Liver (tissue), 9 donors: ENCODE data around the gene IRAK1. TPM values are rescaled to one million over a fixed set of nuclear protein-coding genes. Genes with fewer than 3 reads are reported as not detected.

Experiments used
- DNase-seq: peaks from one replicate; pipeline ENCODE4 v3.0.0-alpha.2; 2017; ENCODE audit warnings: low spot score
- H3K27ac ChIP-seq, 2 donors: one replicate each; pipeline ENCODE4 v1.7.0; 2013; ENCODE audit warnings: inconsistent platforms in 2 of 2, low read length in 2 of 2, control low read depth in 1 of 2, low read depth in 1 of 2, mild to moderate bottlenecking in 1 of 2
- H3K27me3 ChIP-seq, 4 donors: one replicate each; pipeline versions ENCODE4 v1.6.1 to v1.7.0; 2013; ENCODE audit warnings: low read length in 3 of 4, inconsistent platforms in 1 of 4, mild to moderate bottlenecking in 1 of 4, moderate library complexity in 1 of 4; ENCODE audit not compliant: control insufficient read depth in 4 of 4, insufficient read depth in 4 of 4
- H3K36me3 ChIP-seq, 4 donors: one replicate each; pipeline versions ENCODE4 v1.6.1 to v1.7.0; 2013; ENCODE audit warnings: low read length in 3 of 4, mild to moderate bottlenecking in 3 of 4, low read depth in 1 of 4, moderate library complexity in 1 of 4; ENCODE audit not compliant: control insufficient read depth in 4 of 4, insufficient read depth in 3 of 4
- H3K4me1 ChIP-seq, 4 donors: one replicate each; pipeline versions ENCODE4 v1.6.1 to v1.7.0; 2013; ENCODE audit warnings: low read length in 3 of 4, mild to moderate bottlenecking in 3 of 4, moderate library complexity in 1 of 4; ENCODE audit not compliant: control insufficient read depth in 4 of 4, insufficient read depth in 4 of 4
- H3K4me3 ChIP-seq, 3 donors: one replicate each; pipeline versions ENCODE4 v1.6.1 to v1.7.0; 2013; ENCODE audit warnings: low read length in 3 of 3, control low read depth in 1 of 3, low read depth in 1 of 3, mild to moderate bottlenecking in 1 of 3
- H3K9ac ChIP-seq, 2 donors: one replicate each; pipeline ENCODE4 v1.7.0; 2013; ENCODE audit warnings: low read length in 2 of 2, mild to moderate bottlenecking in 2 of 2, moderate library complexity in 2 of 2, control low read depth in 1 of 2, low read depth in 1 of 2
- H3K9me3 ChIP-seq, 4 donors: one replicate each; pipeline versions ENCODE4 v1.6.1 to v1.7.0; 2013; ENCODE audit warnings: low read length in 3 of 4; ENCODE audit not compliant: control insufficient read depth in 4 of 4
- ATF3 ChIP-seq: IDR thresholded peaks from 2 replicates; pipeline ENCODE4 v1.6.1; 2016; ENCODE audit warnings: antibody characterized with exemption
- CTCF ChIP-seq: fragments of 150-350 bp; IDR thresholded peaks from 2 replicates; pipeline ENCODE4 v1.5.1; 2017; ENCODE audit warnings: improper control_type of control experiment, low read depth, low read length; ENCODE audit not compliant: missing input control
- EGR1 ChIP-seq, 2 donors: IDR thresholded peaks; 2 replicates each; pipeline ENCODE4 v1.6.1; 2016 to 2018; ENCODE audit warnings: antibody characterized with exemption in 2 of 2, low read depth in 2 of 2
- FOXA1 ChIP-seq: IDR thresholded peaks from 2 replicates; pipeline ENCODE4 v1.6.1; 2016; ENCODE audit warnings: antibody characterized with exemption
- FOXA2 ChIP-seq: IDR thresholded peaks from 2 replicates; pipeline ENCODE4 v1.6.1; 2016; ENCODE audit warnings: antibody characterized with exemption
- GABPA ChIP-seq, 2 donors: IDR thresholded peaks in 1 of 2; conservative IDR thresholded peaks in 1 of 2; 2 replicates each; pipeline ENCODE4 v1.6.1; 2016; ENCODE audit warnings: antibody characterized with exemption in 2 of 2, mild to moderate bottlenecking in 1 of 2, moderate library complexity in 1 of 2
- HNF4A ChIP-seq, 2 donors: conservative IDR thresholded peaks; 2 replicates each; pipeline ENCODE4 v1.6.1; 2016; ENCODE audit warnings: antibody characterized with exemption in 2 of 2, mild to moderate bottlenecking in 2 of 2
- HNF4G ChIP-seq: IDR thresholded peaks from 2 replicates; pipeline ENCODE4 v1.6.1; 2016; ENCODE audit warnings: antibody characterized with exemption
- JUND ChIP-seq, 2 donors: IDR thresholded peaks; 2 replicates each; pipeline ENCODE4 v1.6.1; 2016; ENCODE audit warnings: antibody characterized with exemption in 2 of 2
- NR2F2 ChIP-seq: IDR thresholded peaks from 2 replicates; pipeline ENCODE4 v1.6.1; 2016; ENCODE audit warnings: antibody characterized with exemption
- RAD21 ChIP-seq, 2 donors: IDR thresholded peaks; 2 replicates each; pipeline ENCODE4 v1.6.1; 2016; ENCODE audit warnings: antibody characterized with exemption in 2 of 2, mild to moderate bottlenecking in 2 of 2
- REST ChIP-seq: IDR thresholded peaks from 2 replicates; pipeline ENCODE4 v1.6.1; 2016; ENCODE audit warnings: antibody characterized with exemption, mild to moderate bottlenecking
- RXRA ChIP-seq, 2 donors: IDR thresholded peaks; 2 replicates each; pipeline ENCODE4 v1.6.1; 2017 to 2018; ENCODE audit warnings: antibody characterized with exemption in 2 of 2, mild to moderate bottlenecking in 1 of 2
- SP1 ChIP-seq: IDR thresholded peaks from 2 replicates; pipeline ENCODE4 v1.6.1; 2018; ENCODE audit warnings: antibody characterized with exemption, mild to moderate bottlenecking
- TAF1 ChIP-seq: conservative IDR thresholded peaks from 2 replicates; pipeline ENCODE4 v1.6.1; 2016; ENCODE audit warnings: antibody characterized with exemption, mild to moderate bottlenecking
- YY1 ChIP-seq: IDR thresholded peaks from 2 replicates; pipeline ENCODE4 v1.6.1; 2016; ENCODE audit warnings: antibody characterized with exemption, mild to moderate bottlenecking
- ZBTB33 ChIP-seq: IDR thresholded peaks from 2 replicates; pipeline ENCODE4 v1.6.1; 2016; ENCODE audit warnings: antibody characterized with exemption
- WGBS: extraction: QIAGEN DNeasy Blood & Tissue Kit; methylation state at CpG from one replicate; pipeline ENCODE4 v1.1.7; 2013; 5-methylcytosine and 5-hydroxymethylcytosine counted together
- polyA plus RNA-seq, 2 donors: library from polyadenylated mRNA; stranded (reverse) in 1 of 2; unstranded in 1 of 2; fragments of 200-250 nt in 1 of 2; fragments of >200 nt in 1 of 2; fragmentation: Nextera tagmentation in 1 of 2; extraction: Ambion mirVana in 1 of 2; gene quantifications; one replicate each; pipeline versions ENCODE4 v1.2.1 to v1.2.3, GENCODE V29; 2013 to 2015
- total RNA-seq, 2 donors: library from RNA; depleted of rRNA; stranded (reverse); fragments of >200 nt; gene quantifications; one replicate each; pipeline ENCODE4 v1.2.3, GENCODE V29; 2014
- TF ChIP-seq, protein P1 (sequence below): IDR thresholded peaks from 2 replicates; pipeline ENCODE4 v1.6.1; 2016; ENCODE audit warnings: antibody characterized with exemption
- donor health status: healthy.
- donor health status: healthy.
- donor health status: healthy.
- donor health status: healthy.
- donor health status: healthy.

IRAK1 gene
- total and polyA plus RNA-seq, 4 donors, result 17.6 to 55.8 (median 27.4) TPM

GRCh38 chrX:153964105-153964504 lies 55.6 kb downstream of the IRAK1 start (continued):
- TF ChIP-seq ZBTB33 (no peak), HNF4A (conservative IDR thresholded peaks at IDR 0.05) (no peak), FOXA2 (no peak)

GRCh38 chrX:153963546-153963945 lies 56.2 kb downstream of the IRAK1 start:
- H3K27me3 ChIP-seq, result no peaks in the 10 kb centered on the region
- no peak overlapping the region for H3K27ac ChIP-seq
- peaks cover 12 to 58% (median 27%) of the 10 kb centered on the region in 4 donors for H3K36me3 ChIP-seq
- DNase-seq, result no peak
- WGBS, result 94% methylated on average over 12 of the region's 12 CpGs
- H3K9ac ChIP-seq, result no peak overlapping the region
- peaks cover under 1 to 35% (median 28%) of the 10 kb centered on the region in 4 donors for H3K4me1 ChIP-seq
- TF ChIP-seq JUND (IDR thresholded peaks at IDR 0.05), result no peak
- TF ChIP-seq GABPA (IDR thresholded peaks at IDR 0.05 in 1 of 2, conservative IDR thresholded peaks at IDR 0.05 in 1 of 2), result no peak
- no peak for TF ChIP-seq HNF4A (conservative IDR thresholded peaks at IDR 0.05)
- no peak for TF ChIP-seq RXRA (IDR thresholded peaks at IDR 0.05)
- TF ChIP-seq, protein P1, sequence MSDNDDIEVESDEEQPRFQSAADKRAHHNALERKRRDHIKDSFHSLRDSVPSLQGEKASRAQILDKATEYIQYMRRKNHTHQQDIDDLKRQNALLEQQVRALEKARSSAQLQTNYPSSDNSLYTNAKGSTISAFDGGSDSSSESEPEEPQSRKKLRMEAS, result no peak
- H3K9me3 ChIP-seq, result no peaks in the 10 kb centered on the region
- no peak overlapping the region for H3K4me3 ChIP-seq

- no peak overlapping the region for H3K27ac ChIP-seq
Measured at GRCh38 chrX:153961292-153961691, 58.4 kb downstream of the IRAK1 start.

More at GRCh38 chrX:153961292-153961691, 58.4 kb downstream of the IRAK1 start:
- DNase-seq, result no peak
- Histone ChIP-seq H3K36me3 (peaks cover 21 to 80% (median 40%) of the 10 kb centered on the region in 4 donors), H3K4me1 (peaks cover 0 to 13% (median 6%) of the 10 kb centered on the region in 4 donors), H3K27me3 (no peaks in the 10 kb centered on the region), H3K9ac (no peak overlapping the region), H3K9me3 (no peaks in the 10 kb centered on the region), H3K4me3 (no peak overlapping the region)
- TF ChIP-seq ZBTB33, result no peak
- no peak for TF ChIP-seq RAD21 (IDR thresholded peaks at IDR 0.05)
- TF ChIP-seq TAF1, result no peak
- TF ChIP-seq FOXA1, result no peak
- TF ChIP-seq JUND (IDR thresholded peaks at IDR 0.05), result no peak
- no peak for TF ChIP-seq CTCF
- no peak for TF ChIP-seq HNF4G
- no peak for TF ChIP-seq SP1
- TF ChIP-seq EGR1 (IDR thresholded peaks at IDR 0.05; ENCODE audit: low read depth in 2 of 2), result no peak
- no peak for TF ChIP-seq NR2F2
- TF ChIP-seq GABPA (IDR thresholded peaks at IDR 0.05 in 1 of 2, conservative IDR thresholded peaks at IDR 0.05 in 1 of 2), result no peak
- TF ChIP-seq FOXA2, result no peak
- no peak for TF ChIP-seq YY1
- TF ChIP-seq HNF4A (conservative IDR thresholded peaks at IDR 0.05), result no peak
- TF ChIP-seq REST, result no peak
- no peak for TF ChIP-seq ATF3
- TF ChIP-seq, protein P1, result no peak
- TF ChIP-seq RXRA (IDR thresholded peaks at IDR 0.05), result no peak
- WGBS, result 91% methylated on average over 11 of the region's 11 CpGs
